PC-3 (cell line): Measurements from ENCODE around the gene STAT4.

ENCODE experiments used
- EZH2 ChIP-seq: fragments of 300-600 bp; sonication (generic); IDR thresholded peaks from one replicate; pipeline ENCODE4 v1.6.1; 2017; ENCODE audit warnings: antibody characterized with exemption, mild to moderate bottlenecking, low read length; ENCODE audit not compliant: unreplicated experiment
- TF ChIP-seq, protein P1 (sequence below): fragments of 300-600 bp; sonication (generic); conservative IDR thresholded peaks from 2 replicates; pipeline ENCODE4 v1.5.1; 2017; ENCODE audit warnings: antibody characterized with exemption, low read depth, mild to moderate bottlenecking, low read length

- TF ChIP-seq, protein P1, sequence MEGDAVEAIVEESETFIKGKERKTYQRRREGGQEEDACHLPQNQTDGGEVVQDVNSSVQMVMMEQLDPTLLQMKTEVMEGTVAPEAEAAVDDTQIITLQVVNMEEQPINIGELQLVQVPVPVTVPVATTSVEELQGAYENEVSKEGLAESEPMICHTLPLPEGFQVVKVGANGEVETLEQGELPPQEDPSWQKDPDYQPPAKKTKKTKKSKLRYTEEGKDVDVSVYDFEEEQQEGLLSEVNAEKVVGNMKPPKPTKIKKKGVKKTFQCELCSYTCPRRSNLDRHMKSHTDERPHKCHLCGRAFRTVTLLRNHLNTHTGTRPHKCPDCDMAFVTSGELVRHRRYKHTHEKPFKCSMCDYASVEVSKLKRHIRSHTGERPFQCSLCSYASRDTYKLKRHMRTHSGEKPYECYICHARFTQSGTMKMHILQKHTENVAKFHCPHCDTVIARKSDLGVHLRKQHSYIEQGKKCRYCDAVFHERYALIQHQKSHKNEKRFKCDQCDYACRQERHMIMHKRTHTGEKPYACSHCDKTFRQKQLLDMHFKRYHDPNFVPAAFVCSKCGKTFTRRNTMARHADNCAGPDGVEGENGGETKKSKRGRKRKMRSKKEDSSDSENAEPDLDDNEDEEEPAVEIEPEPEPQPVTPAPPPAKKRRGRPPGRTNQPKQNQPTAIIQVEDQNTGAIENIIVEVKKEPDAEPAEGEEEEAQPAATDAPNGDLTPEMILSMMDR: no peak
- no peak for TF ChIP-seq EZH2
Observed at GRCh38 chr2:191086706-191087105, 64.1 kb downstream of the STAT4 start.
